Neutrophil (primary cell): Measurements from ENCODE around the gene ARHGEF17.
A peak's percentile ranks its signal among the peaks of the same experiment; 100 is the strongest.

Experiments
- H3K27ac ChIP-seq: fragments of 200-600 bp; sonication (generic); 2 replicates; pipeline ENCODE4 v1.5.1; 2016; ENCODE audit warnings: mild to moderate bottlenecking, moderate library complexity
- H3K27me3 ChIP-seq: fragments of 200-600 bp; sonication (generic); 2 replicates; pipeline ENCODE4 v1.6.0; 2016; ENCODE audit warnings: mild to moderate bottlenecking
- H3K36me3 ChIP-seq: fragments of 200-600 bp; sonication (generic); 2 replicates; pipeline ENCODE4 v1.5.1; 2017
- H3K4me1 ChIP-seq, 2 experiments: fragments of 200-600 bp in 1 of 2; sonication (generic) in 1 of 2; 1 replicate in 1 of 2; 2 replicates in 1 of 2; pipeline versions ENCODE4 v1.5.1 to v1.6.1; 2013 to 2016; ENCODE audit warnings: low read depth in 1 of 2, low read length in 1 of 2, mild to moderate bottlenecking in 1 of 2, moderate library complexity in 1 of 2; ENCODE audit not compliant: control insufficient read depth in 1 of 2, insufficient read depth in 1 of 2
- H3K4me3 ChIP-seq, 2 experiments: fragments of 200-600 bp in 1 of 2; sonication (generic) in 1 of 2; 1 replicate in 1 of 2; 2 replicates in 1 of 2; pipeline ENCODE4 v1.5.1; 2013 to 2016; ENCODE audit warnings: low read depth in 1 of 2, low read length in 1 of 2, mild to moderate bottlenecking in 1 of 2, moderate library complexity in 1 of 2
- H3K9me3 ChIP-seq: fragments of 200-600 bp; sonication (generic); 2 replicates; pipeline ENCODE4 v1.5.1; 2016
- CTCF ChIP-seq: fragments of 200-600 bp; sonication (generic); IDR thresholded peaks from 2 replicates; pipeline ENCODE4 v1.5.1; 2016; ENCODE audit warnings: antibody characterized with exemption

ARHGEF17 gene

GRCh38 chr11:73284106-73284505 lies 24.0 kb upstream of the ARHGEF17 start:
- H3K36me3 ChIP-seq: no peaks in the 10 kb centered on the region
- TF ChIP-seq CTCF: no peak
- H3K9me3 ChIP-seq: no peaks in the 10 kb centered on the region
- H3K27me3 ChIP-seq: no peaks in the 10 kb centered on the region
- H3K27ac ChIP-seq: no peak overlapping the region
- H3K4me1 ChIP-seq: peaks cover 23 to 28% of the 10 kb centered on the region in 2 experiments
- no peak overlapping the region for H3K4me3 ChIP-seq

- no peak overlapping the region for H3K27ac ChIP-seq
- H3K4me1 ChIP-seq: peaks cover 30 to 34% of the 10 kb centered on the region in 2 experiments
- no peaks in the 10 kb centered on the region for H3K36me3 ChIP-seq
- no peak overlapping the region for H3K4me3 ChIP-seq
- TF ChIP-seq CTCF: no peak
- H3K9me3 ChIP-seq: no peaks in the 10 kb centered on the region
- H3K27me3 ChIP-seq: no peaks in the 10 kb centered on the region
Measured at GRCh38 chr11:73285721-73286120, 22.4 kb upstream of the ARHGEF17 start.

- TF ChIP-seq CTCF: no peak
- H3K36me3 ChIP-seq: no peaks in the 10 kb centered on the region
- H3K4me3 ChIP-seq: no peak overlapping the region
- no peaks in the 10 kb centered on the region for H3K9me3 ChIP-seq
- H3K27ac ChIP-seq: no peak overlapping the region
- peaks cover 30 to 34% of the 10 kb centered on the region in 2 experiments for H3K4me1 ChIP-seq
- H3K27me3 ChIP-seq: no peaks in the 10 kb centered on the region
Measured at GRCh38 chr11:73286240-73286810, 21.8 kb upstream of the ARHGEF17 start.

GRCh38 chr11:73287400-73288101 lies 20.5 kb upstream of the ARHGEF17 start:
- Histone ChIP-seq H3K4me3 (peak overlapping the region; percentile 28 to 65), H3K9me3 (no peaks in the 10 kb centered on the region), H3K36me3 (no peaks in the 10 kb centered on the region), H3K27ac (peak overlapping the region; percentile 87), H3K27me3 (no peaks in the 10 kb centered on the region), H3K4me1 (peaks cover 30 to 34% of the 10 kb centered on the region in 2 experiments)
- no peak for TF ChIP-seq CTCF

- Histone ChIP-seq H3K27ac (peak overlapping the region; percentile 87), H3K9me3 (no peaks in the 10 kb centered on the region), H3K4me1 (peaks cover 30 to 33% of the 10 kb centered on the region in 2 experiments), H3K36me3 (no peaks in the 10 kb centered on the region), H3K27me3 (no peaks in the 10 kb centered on the region), H3K4me3 (peak overlapping the region; percentile 28 to 65)
- TF ChIP-seq CTCF: no peak
Measured at GRCh38 chr11:73288192-73288872, 19.7 kb upstream of the ARHGEF17 start.
